GM21786 (cell line): ENCODE results near the gene NPAS2.

Experiments used
- ATAC-seq: cut with Tn5 transposase; IDR thresholded peaks from one replicate; pipeline ENCODE4 v1.9.1; 2021; ENCODE audit not compliant: unreplicated experiment

NPAS2 gene

GRCh38 chr2:101004620-101005325, 184.8 kb downstream of the NPAS2 start:
- no peak for ATAC-seq

- ATAC-seq, result no peak
Measured at GRCh38 chr2:101006065-101006715, 186.3 kb downstream of the NPAS2 start.

- ATAC-seq, result no peak
Measured at GRCh38 chr2:101007415-101008345, 187.7 kb downstream of the NPAS2 start.

GRCh38 chr2:101011152-101011551, 191.2 kb downstream of the NPAS2 start:
- no peak for ATAC-seq

- ATAC-seq, result peak; percentile 91
Measured at GRCh38 chr2:101012054-101012705, 192.2 kb downstream of the NPAS2 start.

GRCh38 chr2:101012706-101013181, 192.8 kb downstream of the NPAS2 start:
- ATAC-seq, result no peak

GRCh38 chr2:101014264-101014857, 194.4 kb downstream of the NPAS2 start:
- ATAC-seq, result no peak

GRCh38 chr2:101017371-101017770, 197.4 kb downstream of the NPAS2 start:
- no peak for ATAC-seq

GRCh38 chr2:101018934-101019333, 199.0 kb downstream of the NPAS2 start:
- ATAC-seq, result no peak

GRCh38 chr2:101022221-101022620, 202.3 kb downstream of the NPAS2 start:
- no peak for ATAC-seq

- no peak for ATAC-seq
Measured at GRCh38 chr2:101023327-101024107, 203.6 kb downstream of the NPAS2 start.

GRCh38 chr2:101025561-101025960, 205.6 kb downstream of the NPAS2 start:
- no peak for ATAC-seq

GRCh38 chr2:101026253-101026701, 206.3 kb downstream of the NPAS2 start:
- ATAC-seq, result no peak

- ATAC-seq, result no peak
Measured at GRCh38 chr2:101026923-101027469, 207.1 kb downstream of the NPAS2 start.

GRCh38 chr2:101027852-101028251, 207.9 kb downstream of the NPAS2 start:
- ATAC-seq, result no peak

- no peak for ATAC-seq
Measured at GRCh38 chr2:101030866-101031554, 211.1 kb downstream of the NPAS2 start.

- no peak for ATAC-seq
Measured at GRCh38 chr2:101032084-101032776, 212.3 kb downstream of the NPAS2 start.

GRCh38 chr2:101036562-101036961, 216.6 kb downstream of the NPAS2 start:
- ATAC-seq, result no peak
